Measurements from ENCODE around the gene SARM1. TPM values are rescaled to one million over a fixed set of nuclear protein-coding genes. Genes with fewer than 3 reads are reported as not detected.

Gene SARM1
- total and polyA plus RNA-seq, 2 of the 13 experiments (the other 11 are each of a cell fraction or from before 2014, with no cell fraction given), result 0.73 to 0.86 TPM

DNA sequence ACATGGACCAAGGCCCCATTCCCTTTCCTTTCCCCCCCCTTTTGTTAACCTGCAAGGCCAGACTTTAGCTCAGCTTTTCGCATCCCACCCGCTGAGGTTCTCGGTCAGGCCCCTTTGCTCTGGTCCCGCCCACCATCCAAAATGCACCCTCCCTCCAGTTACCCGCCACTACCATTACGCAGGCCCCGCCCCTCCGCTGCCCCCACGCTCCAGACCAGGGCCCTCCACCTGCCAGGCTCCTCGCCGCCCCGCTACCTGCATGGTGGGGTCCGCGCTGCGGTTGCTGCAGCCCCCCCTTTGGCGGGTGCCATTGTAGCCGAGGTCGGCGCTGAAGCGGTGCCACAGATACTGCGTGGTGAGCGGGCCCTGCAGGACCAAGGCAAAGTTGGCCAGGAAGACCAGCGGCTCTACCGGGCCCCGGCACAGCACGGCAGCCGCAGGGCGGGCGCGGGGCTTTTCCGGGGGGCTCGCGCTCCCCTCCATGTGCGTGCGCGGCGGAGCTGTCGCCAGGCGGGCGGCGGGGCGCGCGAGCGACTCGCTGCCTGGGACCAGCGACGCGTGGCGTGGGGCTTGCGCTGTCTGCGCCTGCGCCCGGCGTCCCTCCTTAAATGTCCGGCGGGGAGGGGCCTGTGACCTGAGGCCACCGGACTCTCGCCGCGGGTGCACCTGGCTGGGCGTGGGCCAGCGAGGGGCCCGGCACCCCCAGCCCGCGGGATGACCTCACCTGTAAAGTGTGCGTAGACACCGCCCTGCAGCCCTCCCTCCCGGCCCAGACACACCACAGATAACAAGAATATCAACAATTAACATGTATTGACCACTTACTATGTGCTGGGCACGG lies 34.4 kb downstream of the SARM1 start, which contains the start of gene SLC46A1 (continued):
- TF ChIP-seq, protein P1, sequence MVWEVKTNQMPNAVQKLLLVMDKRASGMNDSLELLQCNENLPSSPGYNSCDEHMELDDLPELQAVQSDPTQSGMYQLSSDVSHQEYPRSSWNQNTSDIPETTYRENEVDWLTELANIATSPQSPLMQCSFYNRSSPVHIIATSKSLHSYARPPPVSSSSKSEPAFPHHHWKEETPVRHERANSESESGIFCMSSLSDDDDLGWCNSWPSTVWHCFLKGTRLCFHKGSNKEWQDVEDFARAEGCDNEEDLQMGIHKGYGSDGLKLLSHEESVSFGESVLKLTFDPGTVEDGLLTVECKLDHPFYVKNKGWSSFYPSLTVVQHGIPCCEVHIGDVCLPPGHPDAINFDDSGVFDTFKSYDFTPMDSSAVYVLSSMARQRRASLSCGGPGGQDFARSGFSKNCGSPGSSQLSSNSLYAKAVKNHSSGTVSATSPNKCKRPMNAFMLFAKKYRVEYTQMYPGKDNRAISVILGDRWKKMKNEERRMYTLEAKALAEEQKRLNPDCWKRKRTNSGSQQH (CRISPR knock-in tag; IDR thresholded peaks at IDR 0.05; ENCODE audit: low read depth), result no peak
- TF ChIP-seq ZNF543 (CRISPR knock-in tag; IDR thresholded peaks at IDR 0.05), result 0 out of 2 replicates have a peak, but pooled peaks have one; percentile 55
- TF ChIP-seq DBP (CRISPR knock-in tag; IDR thresholded peaks at IDR 0.05; ENCODE audit: not compliant biosample characterization), result no peak
- TF ChIP-seq EED (CRISPR knock-in tag; IDR thresholded peaks at IDR 0.05), result no peak
- no peak for TF ChIP-seq ZNF670 (CRISPR knock-in tag; IDR thresholded peaks at IDR 0.05; ENCODE audit: borderline replicate concordance)
- no peak for TF ChIP-seq ZNF143 (CRISPR knock-in tag; IDR thresholded peaks at IDR 0.05)
- no peak for TF ChIP-seq YEATS2 (CRISPR knock-in tag; IDR thresholded peaks at IDR 0.05; ENCODE audit: borderline replicate concordance)
- no peak for TF ChIP-seq HMG20B (CRISPR knock-in tag; conservative IDR thresholded peaks at IDR 0.05)
- peak; percentile 40; the same call in 1 of the 2 replicates for TF ChIP-seq DRAP1 (CRISPR knock-in tag; IDR thresholded peaks at IDR 0.05)
- TF ChIP-seq HOXA3 (CRISPR knock-in tag; IDR thresholded peaks at IDR 0.05), result peak; percentile 48
- TF ChIP-seq FOXJ3 (CRISPR knock-in tag; IDR thresholded peaks at IDR 0.05; ENCODE audit: borderline replicate concordance), result no peak
- TF ChIP-seq ZBTB42 (CRISPR knock-in tag; IDR thresholded peaks at IDR 0.05), result no peak
- 0 out of 2 replicates have a peak, but pooled peaks have one; percentile 13 for TF ChIP-seq RXRA (CRISPR knock-in tag; IDR thresholded peaks at IDR 0.05)
- TF ChIP-seq ZMAT3 (CRISPR knock-in tag; conservative IDR thresholded peaks at IDR 0.05), result no peak
- no peak for TF ChIP-seq SMAD3 (CRISPR knock-in tag; IDR thresholded peaks at IDR 0.05)
- no peak for TF ChIP-seq SNRNP70 (IDR thresholded peaks at IDR 0.05; ENCODE audit: low read depth, low read length)
- TF ChIP-seq, protein P2, sequence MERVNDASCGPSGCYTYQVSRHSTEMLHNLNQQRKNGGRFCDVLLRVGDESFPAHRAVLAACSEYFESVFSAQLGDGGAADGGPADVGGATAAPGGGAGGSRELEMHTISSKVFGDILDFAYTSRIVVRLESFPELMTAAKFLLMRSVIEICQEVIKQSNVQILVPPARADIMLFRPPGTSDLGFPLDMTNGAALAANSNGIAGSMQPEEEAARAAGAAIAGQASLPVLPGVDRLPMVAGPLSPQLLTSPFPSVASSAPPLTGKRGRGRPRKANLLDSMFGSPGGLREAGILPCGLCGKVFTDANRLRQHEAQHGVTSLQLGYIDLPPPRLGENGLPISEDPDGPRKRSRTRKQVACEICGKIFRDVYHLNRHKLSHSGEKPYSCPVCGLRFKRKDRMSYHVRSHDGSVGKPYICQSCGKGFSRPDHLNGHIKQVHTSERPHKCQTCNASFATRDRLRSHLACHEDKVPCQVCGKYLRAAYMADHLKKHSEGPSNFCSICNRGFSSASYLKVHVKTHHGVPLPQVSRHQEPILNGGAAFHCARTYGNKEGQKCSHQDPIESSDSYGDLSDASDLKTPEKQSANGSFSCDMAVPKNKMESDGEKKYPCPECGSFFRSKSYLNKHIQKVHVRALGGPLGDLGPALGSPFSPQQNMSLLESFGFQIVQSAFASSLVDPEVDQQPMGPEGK (CRISPR knock-in tag; IDR thresholded peaks at IDR 0.05), result peak; percentile 77
- peak in 1 of 2 experiments; percentile 86; a peak in 2 of 4 replicates for TF ChIP-seq HMGXB4 (CRISPR knock-in tag; IDR thresholded peaks at IDR 0.05; ENCODE audit: borderline replicate concordance in 1 of 2, low read depth in 1 of 2)
- TF ChIP-seq POLR2A (IDR thresholded peaks at IDR 0.05; ENCODE audit: insufficient read depth in 1 of 2, low read depth in 2 of 2, low read length in 2 of 2), result peak in 1 of 2 experiments; percentile 75; a peak in 2 of 4 replicates
- peak; percentile 52; the same call in 1 of the 2 replicates for TF ChIP-seq ZNF574 (CRISPR knock-in tag; IDR thresholded peaks at IDR 0.05)
